GM12878 (cell line): ENCODE data around the gene RALBP1. TPM values are rescaled to one million over a fixed set of nuclear protein-coding genes. Genes with fewer than 3 reads are reported as not detected.
"Not testable (repeated sequence)": the region's sequence is repeated elsewhere in the genome, so short reads cannot be mapped to it uniquely, and the experiment has no call there.

Experiments
- ATAC-seq: fragments of 200-7000 bp; cut with Tn5 transposase; 3 replicates; pipeline ENCODE4 v1.9.1; 2020; ENCODE audit warnings: mild to moderate bottlenecking, moderate library complexity
- BruUV-seq: library from RNA; stranded (reverse); fragments of 400-500 nt; replicated peaks from 2 replicates; lab custom pipeline; 2021; lab: Mats Ljungman, UMichigan
- CTCF ChIA-PET: fragments of 300-600 bp; sonication (Branson Sonifier 250); formaldehyde crosslinking; extraction: SDS; loops from one replicate; lab custom pipeline; 2021; ENCODE audit warnings: inconsistent platforms; lab: Yijun Ruan, JAX
- POLR2A ChIA-PET: fragments of 350-600 bp; formaldehyde crosslinking; extraction: SDS; loops from one replicate; lab custom pipeline; 2021; ENCODE audit warnings: inconsistent platforms; lab: Charles Lee
- RAD21 ChIA-PET: fragments of 300-600 bp; sonication (Branson Sonifier 250); formaldehyde crosslinking; loops from one replicate; lab custom pipeline; 2023; ENCODE audit warnings: antibody characterized with exemption; ENCODE audit not compliant: unreplicated experiment; lab: Charles Lee
- SMC1A ChIA-PET: fragments of 300-600 bp; sonication (Branson Sonifier 250); formaldehyde crosslinking; loops from one replicate; lab custom pipeline; 2023; ENCODE audit not compliant: unreplicated experiment, uncharacterized antibody; lab: Charles Lee
- DNase-seq: peaks from one replicate; pipeline ENCODE4 v3.0.0-alpha.2; 2011; ENCODE audit warnings: low read depth, low spot score
- FAIRE-seq: peaks from 3 replicates; lab custom pipeline; 2011; peaks lifted over from hg19 to GRCh38; lab: Jason Lieb, UNC
- H2AFZ ChIP-seq: 2 replicates; pipeline ENCODE4 v1.6.0; 2011; ENCODE audit warnings: low read depth, low read length, control low read depth; ENCODE audit not compliant: control insufficient read depth
- H3K27ac ChIP-seq: 2 replicates; pipeline ENCODE4 v1.5.1; 2011; ENCODE audit warnings: control low read depth; ENCODE audit not compliant: control insufficient read depth, insufficient read depth
- H3K27me3 ChIP-seq, 2 experiments: replicated peaks in 1 of 2; 2 replicates each; pipeline versions ENCODE4 v1.6.0 to v1.6.1; 2011; ENCODE audit warnings: low read length in 1 of 2; ENCODE audit not compliant: control insufficient read depth in 2 of 2, insufficient read depth in 2 of 2
- H3K36me3 ChIP-seq, 2 experiments: 2 replicates each; pipeline ENCODE4 v1.5.1; 2011; ENCODE audit warnings: low read length in 1 of 2; ENCODE audit not compliant: control insufficient read depth in 2 of 2, insufficient read depth in 2 of 2
- H3K4me1 ChIP-seq: 2 replicates; pipeline ENCODE4 v1.6.1; 2011; ENCODE audit warnings: mild to moderate bottlenecking, low read length, moderate library complexity, mixed read lengths; ENCODE audit not compliant: control insufficient read depth, insufficient read depth
- H3K4me2 ChIP-seq: 2 replicates; pipeline ENCODE4 v1.6.0; 2011; ENCODE audit warnings: control low read depth; ENCODE audit not compliant: control insufficient read depth, insufficient read depth
- H3K4me3 ChIP-seq: fragments of 200-600 bp; sonication (generic); 2 replicates; pipeline ENCODE4 v1.5.1; 2016
- H3K79me2 ChIP-seq: 2 replicates; pipeline ENCODE4 v1.6.0; 2011; ENCODE audit warnings: low read length; ENCODE audit not compliant: control insufficient read depth, insufficient read depth
- H3K9ac ChIP-seq: 2 replicates; pipeline ENCODE4 v1.8.0; 2011; ENCODE audit warnings: low read length, control low read depth, mixed read lengths; ENCODE audit not compliant: control insufficient read depth, insufficient read depth
- H3K9me3 ChIP-seq: replicated peaks from 3 replicates; pipeline ENCODE4 v1.5.1; 2011; ENCODE audit warnings: mild to moderate bottlenecking, low read length; ENCODE audit not compliant: control insufficient read depth, insufficient read depth
- H4K20me1 ChIP-seq: 2 replicates; pipeline ENCODE4 v1.6.0; 2011; ENCODE audit not compliant: control insufficient read depth, insufficient read depth
- ZBTB33 ChIP-seq: fragments of 450-650 bp; IDR thresholded peaks from 2 replicates; pipeline ENCODE4 v1.6.1; 2017; ENCODE audit warnings: mild to moderate bottlenecking
- WGBS: methylation state at CpG from one replicate; pipeline ENCODE4 v1.1.6; 2016; ENCODE audit warnings: low lambda C conversion rate; ENCODE audit not compliant: insufficient replicate concordance, insufficient coverage; ENCODE audit errors: missing lambda C conversion rate; 5-methylcytosine and 5-hydroxymethylcytosine counted together
- in situ Hi-C: fragments of 300-500 bp; cut with MboI; formaldehyde crosslinking; loops from 9 replicates; pipeline ENCODE4 v1.14.3; 2018; ENCODE audit warnings: mixed read lengths
- intact Hi-C: fragments of 100-400 bp; cut with micrococcal nuclease; formaldehyde crosslinking; loops from one replicate; pipeline ENCODE4 v1.14.2; 2022; ENCODE audit not compliant: unreplicated experiment
- polyA plus RNA-seq, 11 experiments: library from polyadenylated mRNA; depleted of rRNA in 4 of 11; unstranded in 6 of 11; stranded (reverse) in 5 of 11; fragments of >200 nt; fragmentation: Nextera tagmentation in 4 of 11; fragmentation: Illumina TruSeq in 1 of 11; extraction: Ambion mirVana in 4 of 11; extraction: Trizol in 1 of 11; gene quantifications; 1 replicate in 1 of 11; 2 replicates in 10 of 11; pipeline versions ENCODE4 v1.2.1 to v1.2.3, GENCODE V29; 2011 to 2016; ENCODE audit warnings: inconsistent platforms in 2 of 11, missing spikeins in 2 of 11, low read depth in 1 of 11
- total RNA-seq, 4 experiments: library from RNA; depleted of rRNA in 3 of 4; stranded (reverse); fragments of >200 nt in 3 of 4; fragmentation: Illumina TruSeq in 1 of 4; extraction: Trizol in 1 of 4; gene quantifications; 2 replicates each; pipeline versions ENCODE4 v1.2.1 to v1.2.3, GENCODE V29; 2013 to 2021

Gene RALBP1
- total and polyA plus RNA-seq, 10 of the 15 experiments (the other 5 are each of a cell fraction or from before 2014, with no cell fraction given), result 11.2 to 46.9 (median 41.8) TPM

GRCh38 chr18:9476949-9477348 is 1.6 kb downstream of the RALBP1 start:
- in situ Hi-C loops, result not testable (repeated sequence)
- 62% methylated on average over 12 of the region's 12 CpGs for WGBS

More at GRCh38 chr18:9476949-9477348, 1.6 kb downstream of the RALBP1 start:
- not testable (repeated sequence) for ATAC-seq, H3K36me3 ChIP-seq, H3K9me3 ChIP-seq, H4K20me1 ChIP-seq, H2AFZ ChIP-seq, FAIRE-seq, H3K27me3 ChIP-seq, DNase-seq
- Histone ChIP-seq H3K4me1 (peaks cover 11% of the 10 kb centered on the region), H3K27ac (peak overlapping the region; percentile 64), H3K9ac (peak overlapping the region; percentile 68), H3K4me2 (peak overlapping the region; percentile 67), H3K4me3 (peak overlapping the region; percentile 97), H3K79me2 (peaks cover 57% of the 10 kb centered on the region)
- intact Hi-C loops, result loop anchor here (5.0 to 10.0 kb wide), 5 partner anchors 125 to 415 kb away; partner anchors contain the start of genes ANKRD12 and PPP4R1
- POLR2A ChIA-PET, result interaction anchor here (0.6 to 0.7 kb wide), 5 partner anchors 84 to 376 kb away, joined by 3 to 8 read pairs (median 3); no protein-coding TSS in a partner anchor
- 0 out of 2 replicates have a peak, but pooled peaks have one; percentile 72 for TF ChIP-seq ZBTB33
- SMC1A ChIA-PET, result interaction anchor here (0.8 to 1.3 kb wide), 6 partner anchors 12 to 394 kb away, joined by 3 to 5 read pairs (median 3); no protein-coding TSS in a partner anchor
- TSS peak; percentile 47 for BruUV-seq
- CTCF ChIA-PET, result interaction anchor here (0.7 to 1.1 kb wide), 3 partner anchors 11 to 40 kb away, joined by 3 to 5 read pairs (median 3); no protein-coding TSS in a partner anchor
- RAD21 ChIA-PET, result interaction anchor here (0.7 to 1.3 kb wide), 2 partner anchors 139 to 143 kb away, joined by 3 to 5 read pairs; partner anchors contain the start of gene TWSG1
